Stimulated activated CD8-positive, alpha-beta memory T cell treated with anti-CD3 and anti-CD28 coated beads, Interleukin-12 subunit alpha, Interleukin-12 subunit beta, amount 100 ng/mL, for 1 hour (primary cell): ENCODE measurements around the gene NCEH1.
"Not testable (repeated sequence)": the region's sequence is repeated elsewhere in the genome, so short reads cannot be mapped to it uniquely, and the experiment has no call there.

Experiments
- DNase-seq: peaks from one replicate; pipeline ENCODE4 v3.0.0-alpha.2; 2020; ENCODE audit warnings: low read depth

Gene NCEH1

DNA sequence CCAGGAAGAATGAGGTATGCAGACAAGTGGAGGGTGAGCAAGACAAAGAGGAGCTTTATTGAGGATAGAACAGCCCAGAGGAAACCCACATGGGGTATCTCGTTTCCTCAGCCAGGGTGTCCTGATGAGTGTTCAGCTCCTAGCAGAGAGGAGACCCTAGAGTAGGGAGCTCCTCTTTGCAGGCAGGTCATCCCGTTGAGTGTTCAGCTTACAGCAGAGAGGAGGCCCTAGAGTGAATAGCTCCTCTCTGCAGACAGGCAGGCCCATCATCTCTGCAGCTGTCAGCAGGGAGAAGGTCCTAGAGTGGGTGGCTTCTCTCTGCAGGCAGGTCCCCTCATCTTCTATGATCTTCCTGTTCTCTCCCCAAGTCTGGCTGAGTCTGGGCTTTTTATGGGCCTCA, 97.0 kb downstream of the NCEH1 start:
- DNase-seq, result no peak

DNA sequence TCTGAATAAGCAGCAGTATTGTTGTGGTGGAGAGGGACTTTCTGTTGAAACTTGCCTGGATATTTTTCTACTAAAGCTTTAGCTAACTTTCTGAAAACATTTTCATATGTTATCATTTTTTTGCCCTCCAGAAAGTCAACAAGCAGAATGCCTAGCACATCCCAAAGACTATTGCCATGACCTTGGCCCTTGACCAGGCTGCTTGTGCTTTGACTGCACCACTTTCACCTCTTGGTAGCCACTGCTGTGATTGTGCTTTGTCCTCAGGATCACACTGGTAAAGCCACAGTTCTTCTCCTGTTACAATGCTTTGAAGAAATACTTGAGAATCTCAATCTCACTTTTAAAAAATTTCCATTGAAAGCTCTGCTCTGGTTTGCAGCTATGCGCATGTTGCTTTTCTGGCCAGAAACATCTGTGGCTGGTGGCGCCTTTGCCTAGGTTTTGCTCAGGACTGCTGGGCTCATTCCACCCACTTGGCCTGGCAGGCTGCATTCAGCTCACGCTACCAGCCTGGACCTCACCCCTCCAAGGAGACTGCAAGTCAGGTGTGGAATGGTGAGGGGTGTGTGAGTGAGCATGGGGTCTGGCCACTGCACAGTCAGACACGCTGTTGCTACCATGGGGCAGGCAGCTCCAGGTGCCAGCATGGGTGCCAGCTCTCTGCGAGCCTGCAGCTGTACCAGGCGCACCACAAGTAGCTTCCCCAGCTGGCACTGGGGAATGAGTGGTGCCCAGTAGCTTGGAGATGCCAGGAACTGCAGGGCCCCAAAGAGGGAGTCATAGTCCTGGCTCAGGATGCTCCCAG, 97.8 kb downstream of the NCEH1 start:
- no peak for DNase-seq

DNA sequence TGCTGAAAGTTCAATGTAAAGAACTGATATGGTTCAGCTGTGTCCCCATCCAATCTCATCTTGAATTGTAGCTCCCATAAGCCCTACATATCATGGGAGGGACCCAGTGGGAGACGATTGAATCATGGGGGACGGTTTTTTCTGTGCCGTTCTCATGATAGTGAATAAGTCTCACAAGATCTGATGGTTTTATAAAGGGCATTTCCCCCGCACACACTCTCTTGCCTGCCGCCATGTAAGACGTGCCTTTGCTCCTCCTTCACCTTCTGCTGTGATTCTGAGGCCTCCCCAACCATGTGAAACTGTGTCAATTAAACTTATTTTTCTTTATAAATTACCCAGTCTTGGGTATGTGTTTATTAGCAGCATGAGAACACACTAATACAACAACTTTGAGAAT, 101.1 kb downstream of the NCEH1 start:
- no peak for DNase-seq

DNA sequence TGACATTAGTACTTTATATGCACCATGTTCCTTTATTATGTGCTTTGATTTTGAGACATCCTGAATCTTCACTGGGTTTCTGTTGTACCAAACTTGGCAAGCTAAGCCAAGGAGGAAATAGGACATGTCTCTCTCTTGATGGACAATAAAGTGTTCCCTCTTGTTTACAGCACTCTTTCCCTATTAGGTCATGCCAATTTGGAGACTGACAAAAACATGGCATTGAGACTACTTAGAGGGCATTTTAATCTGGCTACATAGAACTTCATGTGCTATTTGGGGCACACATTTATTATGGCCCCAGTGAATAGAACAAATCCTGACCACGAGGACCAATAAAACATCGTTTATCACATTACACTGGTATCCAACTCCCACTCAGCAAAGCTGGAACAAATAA, 102.3 kb downstream of the NCEH1 start:
- no peak for DNase-seq

DNA sequence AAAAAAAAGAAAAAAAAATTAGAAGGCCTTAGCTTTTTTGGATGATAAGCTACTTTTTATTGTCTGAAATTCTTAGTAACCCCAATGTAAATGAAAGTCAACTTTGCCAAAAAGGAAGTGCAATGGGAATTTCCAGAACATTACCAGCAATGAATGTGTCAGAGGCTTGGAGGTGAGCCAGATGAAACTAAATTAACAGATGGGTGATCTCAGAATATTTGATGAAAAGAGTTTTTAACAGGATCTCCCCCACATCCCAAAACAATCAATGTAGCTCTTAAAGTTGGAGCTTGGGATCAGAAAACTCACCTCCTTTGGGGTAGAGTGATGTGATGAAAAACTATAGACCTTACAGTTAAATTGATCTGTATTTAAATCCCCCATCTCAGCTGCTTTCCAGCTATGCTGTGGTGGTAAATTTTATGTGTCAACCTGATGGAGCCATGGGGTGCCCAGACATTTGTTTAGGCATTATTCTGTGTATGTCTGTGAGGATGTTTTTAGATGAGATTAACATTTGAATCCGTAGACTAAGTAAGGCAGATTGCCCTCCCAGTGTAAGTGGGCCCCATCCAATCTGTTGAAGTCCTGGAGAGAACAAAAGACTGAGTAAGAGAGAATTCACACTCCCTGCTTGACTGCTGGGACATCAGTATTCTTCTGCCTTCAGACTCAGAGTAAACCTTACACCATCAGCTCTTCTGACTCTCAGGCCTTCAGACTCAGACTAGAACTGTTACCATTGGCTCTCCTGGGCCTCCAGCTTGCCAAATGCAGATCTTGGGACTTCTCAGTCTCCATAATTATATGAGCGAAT, 103.4 kb downstream of the NCEH1 start:
- no peak for DNase-seq

DNA sequence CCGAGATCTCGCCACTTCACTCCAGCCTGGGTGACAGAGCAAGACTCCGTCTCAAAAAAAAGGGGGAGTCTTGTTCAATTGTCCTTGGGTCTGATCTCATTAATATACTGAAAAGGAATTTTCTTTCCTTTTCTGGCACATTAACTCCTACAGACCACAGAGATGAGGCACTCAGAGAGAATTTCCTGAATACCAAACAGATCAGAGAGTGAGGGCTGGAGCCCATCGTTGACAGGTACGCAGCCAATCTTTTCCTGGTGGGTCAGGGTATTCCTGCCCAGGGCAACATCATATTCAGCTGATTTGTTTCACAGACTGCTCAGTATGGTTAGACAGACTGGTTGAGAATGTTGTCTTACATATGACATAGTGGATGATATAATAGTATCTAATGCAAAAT, 104.8 kb downstream of the NCEH1 start:
- no peak for DNase-seq

DNA sequence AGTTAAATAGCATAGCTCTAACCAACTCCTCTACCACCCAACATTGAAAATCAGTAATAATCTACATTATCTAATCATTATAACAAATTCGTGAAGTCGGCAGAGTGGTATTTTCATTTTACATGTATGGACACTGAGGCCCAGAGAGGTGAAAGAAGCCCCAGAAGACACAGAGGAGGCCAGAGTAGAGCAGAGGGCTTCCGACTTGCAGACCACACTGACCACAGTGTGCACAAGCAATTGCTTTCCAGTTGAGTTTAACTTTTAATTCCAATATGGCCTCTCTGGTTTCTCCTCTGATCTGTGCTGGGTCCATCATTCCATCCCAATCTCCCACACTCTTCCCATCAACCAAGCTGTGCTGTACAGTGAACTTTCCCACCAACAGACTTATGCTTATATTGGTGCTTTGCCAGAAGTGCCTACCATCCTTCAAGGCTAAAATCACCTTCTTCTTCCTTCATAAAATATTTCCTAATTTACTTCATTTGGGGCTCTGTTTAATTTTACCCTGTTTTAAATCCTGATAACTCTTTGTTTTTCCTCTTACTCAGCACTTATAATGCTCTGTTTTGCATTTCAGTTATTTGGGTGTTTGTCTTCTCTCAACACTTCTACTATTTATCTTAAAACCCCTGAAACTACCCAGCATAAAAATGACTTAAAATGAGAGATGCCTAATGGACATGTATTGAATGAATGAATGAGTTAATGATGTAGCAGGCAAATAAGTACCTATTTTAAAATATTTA, 105.8 kb downstream of the NCEH1 start:
- no peak for DNase-seq

DNA sequence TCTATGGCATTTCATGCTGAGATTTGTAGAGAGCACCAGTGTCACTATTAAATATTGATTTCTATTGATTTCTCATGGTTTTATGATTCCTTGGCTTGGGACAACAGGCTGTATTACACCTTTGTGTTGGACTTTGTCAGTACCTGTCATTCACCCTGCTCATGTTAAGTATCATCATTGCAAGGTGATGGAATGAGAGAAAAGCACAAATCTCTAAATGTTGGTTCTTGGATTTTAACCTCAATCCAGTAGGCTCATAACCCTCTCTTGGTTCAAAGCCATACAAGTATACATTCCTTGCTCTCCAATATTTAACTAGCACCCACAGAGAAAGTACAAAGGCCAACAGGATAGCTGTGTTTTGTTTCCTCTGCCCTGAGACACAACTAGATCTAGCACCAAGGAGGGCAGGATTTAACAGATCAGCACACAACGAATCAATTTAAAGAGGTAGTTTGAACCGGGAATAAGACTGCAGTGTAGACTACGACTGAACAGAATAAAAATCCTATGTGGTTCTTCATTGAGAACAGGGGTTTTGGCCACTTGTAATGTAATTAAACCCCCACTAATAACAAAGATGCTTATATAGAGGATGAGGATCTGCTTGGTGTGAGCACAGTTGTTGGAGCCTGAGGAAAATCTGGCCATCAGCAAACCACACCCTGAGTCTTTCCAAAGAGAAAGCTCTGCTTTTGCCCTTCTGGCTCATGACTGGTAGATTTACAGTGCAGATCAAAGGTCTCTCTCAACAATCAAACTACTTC, 109.6 kb downstream of the NCEH1 start:
- DNase-seq, result no peak

DNA sequence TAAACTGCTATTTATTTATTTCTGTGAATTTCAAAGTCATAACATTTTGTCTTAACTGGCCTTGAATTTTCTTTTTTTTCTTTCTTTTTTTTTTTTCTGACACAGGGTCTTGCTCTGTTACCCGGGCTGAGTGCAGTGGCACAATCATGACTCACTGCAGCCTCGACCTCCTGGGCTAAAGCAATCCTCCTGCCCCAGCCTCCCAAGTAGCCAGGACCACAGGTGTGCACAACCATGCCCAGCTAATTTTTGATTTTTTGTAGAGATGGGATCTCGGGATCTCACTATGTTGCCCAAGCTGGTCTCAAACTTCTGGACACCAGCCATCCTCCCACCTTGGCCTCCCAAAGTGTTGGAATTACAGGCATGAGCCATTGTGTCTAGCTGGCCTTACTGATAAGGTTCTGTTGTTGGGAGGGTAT, 110.2 kb downstream of the NCEH1 start:
- no peak for DNase-seq

DNA sequence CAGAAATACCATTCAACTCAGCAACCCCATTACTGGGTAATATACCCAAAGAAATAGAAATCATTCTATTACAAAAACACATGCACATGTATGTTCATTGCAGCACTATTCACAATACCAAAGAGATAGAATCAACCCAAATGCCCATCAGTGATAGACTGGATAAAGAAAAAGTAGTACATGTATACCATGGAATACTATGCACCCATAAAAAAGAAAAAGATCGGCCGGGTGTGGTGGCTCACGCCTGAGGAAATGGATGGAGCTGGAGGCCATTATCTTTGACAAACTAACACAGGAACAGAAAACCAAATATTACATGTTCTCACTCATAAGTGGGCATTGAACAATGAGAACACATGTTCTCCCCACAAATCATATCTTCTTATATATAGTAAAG, 112.0 kb downstream of the NCEH1 start:
- DNase-seq, result no peak

DNA sequence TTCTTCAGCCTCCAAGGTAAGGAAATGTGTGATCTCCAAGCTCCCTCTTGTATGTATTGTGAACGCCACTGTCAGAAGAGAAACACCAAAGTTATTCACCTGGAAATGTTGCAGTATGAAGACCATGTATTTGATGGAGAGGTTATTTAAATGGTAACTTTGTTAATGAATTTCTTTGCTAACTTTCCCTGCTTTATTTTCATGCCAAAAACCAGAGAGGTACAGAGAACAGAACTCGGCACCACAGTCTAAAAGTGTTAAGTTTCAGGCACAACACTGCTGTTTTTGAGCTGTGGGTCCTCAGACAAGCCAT, 114.5 kb downstream of the NCEH1 start:
- no peak for DNase-seq

DNA sequence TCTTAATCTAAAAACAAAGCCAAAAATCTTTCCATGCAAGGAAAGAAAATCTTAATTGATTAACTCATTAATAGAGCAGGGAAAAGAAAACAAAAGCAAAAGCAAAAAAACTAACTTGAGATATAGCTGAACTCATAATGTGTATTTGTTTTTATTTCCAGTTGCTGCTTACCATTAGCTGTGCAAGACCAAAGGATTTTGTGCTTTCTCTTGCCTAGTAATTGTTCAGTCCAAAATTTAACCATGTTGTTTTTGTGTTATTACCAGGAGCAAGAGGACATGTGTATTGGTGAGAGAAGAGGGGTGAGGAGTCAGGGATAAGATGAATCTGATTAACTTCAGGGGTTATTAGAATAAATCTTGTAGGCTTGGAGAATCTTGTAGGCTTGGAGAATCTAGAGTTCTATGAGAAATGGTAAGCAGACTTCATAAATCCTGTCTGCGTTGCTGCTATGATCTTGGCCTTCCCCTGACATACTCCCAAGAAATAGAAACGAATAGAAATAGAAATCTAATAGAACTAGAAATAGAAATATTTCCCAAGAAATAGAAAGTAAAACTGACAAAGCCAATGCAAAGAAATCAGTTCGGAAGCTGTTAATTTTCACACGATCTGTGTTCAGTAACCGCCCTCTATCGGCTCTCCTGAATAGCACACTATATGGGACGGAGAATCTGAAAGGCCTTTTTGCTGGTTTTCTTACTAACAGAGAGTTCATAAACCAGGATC, 115.0 kb downstream of the NCEH1 start:
- peak; percentile 24 for DNase-seq

DNA sequence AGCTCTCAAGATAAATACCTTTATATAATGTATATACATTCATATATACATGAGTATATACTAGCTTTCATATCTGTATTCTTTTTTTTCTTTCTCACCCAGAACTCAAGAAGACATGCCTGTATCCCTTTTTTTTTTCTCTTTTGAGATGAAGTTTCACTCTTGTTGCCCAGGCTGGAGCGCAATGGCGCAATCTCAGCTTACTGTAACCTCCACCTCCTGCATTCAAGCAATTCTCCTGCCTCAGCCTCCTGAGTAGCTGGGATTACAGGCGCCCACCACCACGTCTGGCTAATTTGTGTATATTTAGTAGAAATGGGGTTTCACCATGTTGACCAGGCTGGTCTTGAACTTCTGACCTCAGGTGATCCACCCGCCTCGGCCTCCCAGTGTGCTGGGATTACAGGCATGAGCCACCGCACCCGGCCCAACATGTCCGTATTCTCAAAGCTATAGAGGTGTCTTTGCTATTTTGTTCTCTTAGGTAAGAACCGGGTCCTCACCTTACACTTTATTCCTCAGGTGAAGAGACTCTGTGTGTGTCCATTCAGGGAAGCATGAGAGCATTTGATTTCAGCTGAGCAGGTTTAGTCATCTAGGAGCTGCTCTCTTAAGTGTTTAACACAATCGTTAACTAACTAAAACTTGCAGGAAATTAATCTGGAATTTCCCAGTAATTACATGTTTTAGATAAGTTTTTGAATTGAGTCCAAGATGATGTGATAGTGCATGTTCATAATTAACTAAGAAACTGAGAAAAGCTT, 115.8 kb downstream of the NCEH1 start:
- DNase-seq, result not testable (repeated sequence)

DNA sequence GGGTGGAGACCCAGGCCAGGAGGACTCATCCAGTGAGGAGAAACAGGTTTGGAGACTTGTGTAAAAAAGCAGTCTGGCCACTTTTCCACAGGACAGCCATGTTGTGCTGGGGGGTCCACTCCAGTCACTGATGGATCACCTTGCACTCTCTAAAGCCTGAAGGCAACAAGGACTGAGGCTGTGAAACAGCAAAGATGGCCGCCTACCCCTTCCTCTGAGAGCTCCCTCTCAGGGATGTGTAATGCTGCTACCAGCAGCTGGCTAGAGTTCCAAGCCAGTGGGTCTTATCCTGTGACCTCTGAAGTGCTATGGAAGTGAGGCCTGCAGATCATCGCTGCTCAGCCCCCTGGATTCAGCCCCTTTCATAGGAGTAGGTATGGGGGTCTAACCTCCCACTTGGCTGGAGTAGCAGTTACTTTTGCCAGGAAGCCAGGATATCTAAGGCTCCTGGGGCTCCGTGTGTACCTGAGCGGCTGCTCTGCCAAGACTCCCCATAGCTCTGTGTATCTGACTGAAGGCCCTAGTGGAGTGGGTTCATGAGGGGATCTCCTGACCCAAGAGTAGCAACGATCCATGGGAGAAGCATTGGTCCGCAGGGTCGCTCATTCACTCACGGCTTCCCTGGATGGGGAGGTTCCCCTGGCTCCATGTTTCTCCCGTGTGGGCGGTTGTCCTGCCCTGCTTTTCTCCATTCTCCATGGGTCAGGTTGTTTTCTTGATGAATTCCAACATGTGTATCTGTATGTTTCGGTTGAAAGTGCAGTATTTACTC, 117.8 kb downstream of the NCEH1 start:
- DNase-seq, result no peak

DNA sequence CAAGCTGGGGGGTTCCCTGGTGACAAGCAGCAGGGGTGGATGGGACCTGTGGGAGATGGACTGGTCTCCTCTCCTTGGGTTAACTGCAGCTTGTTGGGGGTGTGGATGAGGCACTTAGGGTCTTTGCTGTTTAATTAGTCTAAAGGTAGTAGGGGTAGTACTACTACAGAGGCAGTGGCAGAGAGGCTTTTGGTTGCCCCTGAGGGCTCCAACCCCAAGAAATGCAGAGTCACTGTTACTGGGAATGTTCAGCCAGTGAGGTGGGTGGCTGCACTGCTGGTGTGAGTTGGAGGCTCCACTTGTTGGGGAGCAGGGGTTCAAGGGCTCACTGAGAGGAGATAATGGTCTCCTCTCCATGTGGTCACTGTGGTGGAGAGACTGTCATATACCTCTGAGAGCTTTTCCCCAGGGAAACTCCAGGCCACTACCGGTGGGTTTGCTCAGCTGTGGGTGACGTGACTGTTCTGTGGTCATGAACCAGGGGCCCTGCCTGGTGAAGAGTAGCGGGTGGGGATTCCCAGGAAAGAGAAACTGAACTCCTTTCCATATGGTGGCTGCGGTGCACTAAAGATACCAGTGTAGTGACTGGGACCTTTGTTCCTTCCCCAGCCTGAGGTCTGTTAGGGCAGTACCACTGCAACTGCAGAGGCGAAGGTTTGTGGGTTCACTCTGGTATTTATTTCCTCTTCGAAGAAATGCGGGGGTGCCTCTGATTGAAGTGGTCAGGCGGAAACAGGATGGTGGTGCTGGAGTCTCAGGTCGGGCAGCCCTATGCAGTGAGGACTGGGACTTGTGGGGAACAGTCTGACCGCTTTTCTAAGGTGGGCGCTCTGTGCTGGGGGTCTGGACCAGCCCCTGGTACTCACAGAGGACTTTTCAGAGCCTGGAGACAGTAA, 118.7 kb downstream of the NCEH1 start:
- DNase-seq, result peak; percentile 52

DNA sequence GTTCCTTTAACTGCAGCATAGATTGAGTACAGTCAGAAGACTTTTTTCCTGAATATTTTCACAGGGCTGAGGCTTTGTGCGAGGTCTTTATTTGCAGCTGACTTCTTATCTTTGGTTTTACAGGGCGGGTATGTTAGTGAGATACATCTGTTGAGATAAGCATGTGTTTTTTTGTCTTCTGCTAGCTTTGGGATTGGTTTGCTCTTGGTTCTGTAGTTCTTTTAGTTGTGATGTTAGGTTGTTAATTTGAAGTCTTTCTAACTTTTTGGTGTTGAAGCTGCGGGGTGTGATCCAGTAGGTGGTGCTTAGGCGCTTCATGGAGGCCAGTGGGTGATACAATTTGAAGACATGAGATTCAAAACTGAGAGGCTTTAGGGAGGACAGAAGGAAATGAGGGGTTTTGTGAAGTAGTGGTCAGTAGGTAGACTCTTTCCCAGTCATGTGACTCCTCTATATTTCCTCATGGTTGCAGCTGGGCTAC, 119.7 kb downstream of the NCEH1 start:
- DNase-seq, result no peak

DNA sequence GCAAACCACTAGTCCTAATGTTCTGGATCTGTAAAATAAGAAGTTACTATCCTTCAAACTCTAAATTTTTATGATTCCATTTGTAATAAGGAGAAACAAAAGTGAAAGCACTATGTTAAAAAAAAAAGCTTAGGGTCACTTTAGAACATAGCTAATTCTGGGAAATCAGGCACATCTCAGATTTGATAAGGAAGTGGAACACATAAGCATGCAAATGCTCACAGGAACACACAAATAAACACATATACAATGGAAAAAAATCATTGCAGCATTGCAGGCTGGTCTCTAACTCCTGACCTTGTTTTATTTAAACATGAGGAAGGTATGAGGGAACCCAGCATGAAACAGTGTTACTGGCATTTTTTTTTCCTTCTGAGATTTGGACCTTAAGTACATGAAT, 124.4 kb downstream of the NCEH1 start:
- DNase-seq, result no peak

DNA sequence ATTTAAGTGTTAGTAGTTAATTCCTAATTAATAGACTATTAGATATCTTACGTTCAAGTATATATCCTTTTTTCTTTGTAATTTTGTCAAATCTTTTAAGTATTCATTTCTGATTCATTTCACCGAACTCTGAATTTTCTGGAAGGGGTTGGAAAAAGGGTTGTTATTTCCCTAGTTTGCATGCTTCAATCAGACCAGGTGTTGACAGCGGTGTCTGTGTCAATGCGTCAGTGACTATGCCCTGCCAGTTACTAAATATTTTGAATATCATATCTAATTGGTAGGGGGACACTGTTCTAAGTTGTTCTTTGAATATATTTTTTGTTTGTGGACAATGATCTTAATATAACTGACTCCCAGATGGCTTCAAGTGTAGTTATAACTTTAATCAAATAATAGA, 124.9 kb downstream of the NCEH1 start:
- no peak for DNase-seq

DNA sequence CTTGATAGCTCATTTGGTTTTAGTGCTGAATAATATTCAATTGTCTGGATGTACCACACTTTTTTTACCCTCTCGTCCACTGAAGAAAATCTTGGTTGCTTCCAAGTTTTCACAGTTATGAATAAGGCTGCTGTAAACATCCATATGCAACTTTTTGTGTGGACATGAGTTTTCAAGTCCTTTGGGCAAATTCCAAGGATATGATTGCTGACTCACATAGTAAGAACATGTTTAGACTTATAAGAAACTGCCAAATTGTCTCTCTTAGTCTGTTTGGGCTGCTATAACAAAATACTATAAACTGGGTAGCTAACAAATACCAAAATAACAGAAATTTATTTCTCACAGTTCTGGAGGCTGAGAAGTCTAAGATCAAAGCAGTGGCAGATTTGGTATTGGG, 128.2 kb downstream of the NCEH1 start:
- DNase-seq, result no peak
